DMS153 treated with DMSO at 0.1 percent for 48 hours (cell line): ENCODE results near the gene TGM1.

Source experiments
- DNase-seq: peaks from one replicate; lab custom pipeline; 2025; ENCODE audit not compliant: unreplicated experiment; lab: John Stamatoyannopoulos, UW

Gene TGM1

GRCh38 chr14:24271134-24271833 is 8.3 kb upstream of the TGM1 start, which contains the start of gene RABGGTA:
Gene RABGGTA, minus strand, starts transcription at chr14:24271597. Its CDS starts 482 bp downstream, at chr14:24271115.
- peak; percentile 72 for DNase-seq

- DNase-seq, result no peak
Observed at GRCh38 chr14:24270537-24271133, 7.7 kb upstream of the TGM1 start.

GRCh38 chr14:24269910-24270536 is 7.0 kb upstream of the TGM1 start:
- DNase-seq, result no peak

- no peak for DNase-seq
Observed at GRCh38 chr14:24269368-24269767, 6.4 kb upstream of the TGM1 start.

GRCh38 chr14:24268225-24268624 is 5.2 kb upstream of the TGM1 start:
- DNase-seq, result no peak

- DNase-seq, result no peak
Observed at GRCh38 chr14:24267516-24267915, 4.5 kb upstream of the TGM1 start.

GRCh38 chr14:24266344-24267244 is 3.6 kb upstream of the TGM1 start:
- DNase-seq, result no peak

GRCh38 chr14:24264298-24264697 is 1.3 kb upstream of the TGM1 start:
- DNase-seq, result no peak

GRCh38 chr14:24263848-24264247 is 871 bp upstream of the TGM1 start:
- no peak for DNase-seq

- no peak for DNase-seq
Observed at GRCh38 chr14:24261969-24262327, 1.0 kb downstream of the TGM1 start.

GRCh38 chr14:24261256-24261968 is 1.6 kb downstream of the TGM1 start:
- DNase-seq, result no peak

- no peak for DNase-seq
Observed at GRCh38 chr14:24260780-24261157, 2.2 kb downstream of the TGM1 start.

GRCh38 chr14:24260026-24260779 is 2.8 kb downstream of the TGM1 start:
- DNase-seq, result no peak

GRCh38 chr14:24259282-24260025 is 3.5 kb downstream of the TGM1 start:
- DNase-seq, result no peak

- no peak for DNase-seq
Observed at GRCh38 chr14:24258548-24259265, 4.3 kb downstream of the TGM1 start.

- no peak for DNase-seq
Observed at GRCh38 chr14:24258119-24258518, 4.9 kb downstream of the TGM1 start.

- DNase-seq, result no peak
Observed at GRCh38 chr14:24256960-24257359, 6.0 kb downstream of the TGM1 start.

GRCh38 chr14:24255931-24256711 is 6.9 kb downstream of the TGM1 start:
- DNase-seq, result no peak
